ENCODE results near the gene GDPD3.

GDPD3 gene

GRCh38 chr16:30110661-30111060 is 2.7 kb downstream of the GDPD3 start:
- DNase-seq, result no peak
- Histone ChIP-seq H3K79me2 (ENCODE audit: insufficient read depth, low read length) (no peaks in the 10 kb centered on the region), H3K27me3 (ENCODE audit: insufficient read depth, low read length, poor library complexity) (no peaks in the 10 kb centered on the region), H2AFZ (ENCODE audit: low read depth, low read length) (no peak overlapping the region), H3K27ac (ENCODE audit: low read length) (no peak overlapping the region), H4K20me1 (ENCODE audit: insufficient read depth, low read length) (no peaks in the 10 kb centered on the region), H3K9me3 (ENCODE audit: insufficient read depth, low read length, severe bottlenecking) (no peaks in the 10 kb centered on the region), H3K4me1 (ENCODE audit: insufficient read depth, low read length) (no peaks in the 10 kb centered on the region), H3K4me3 (ENCODE audit: low read depth in 1 of 2, low read length in 2 of 2) (no peak overlapping the region), H3K4me2 (ENCODE audit: insufficient read depth, low read length) (no peak overlapping the region), H3K9ac (ENCODE audit: low read depth, low read length) (no peak overlapping the region), H3K36me3 (ENCODE audit: insufficient read depth, low read length) (peaks cover 43% of the 10 kb centered on the region)
- ATAC-seq (ENCODE audit: insufficient read depth, low read depth), result no peak
- TF ChIP-seq CTCF (IDR thresholded peaks at IDR 0.05; ENCODE audit: borderline replicate concordance, extremely low read depth, low read length, poor library complexity, severe bottlenecking) (no peak), EZH2 (IDR thresholded peaks at IDR 0.05; ENCODE audit: borderline replicate concordance, low read depth, low read length, severe bottlenecking) (no peak)

GRCh38 chr16:30108059-30108850 is 5.1 kb downstream of the GDPD3 start:
- Histone ChIP-seq H3K36me3 (ENCODE audit: insufficient read depth, low read length) (peaks cover 42% of the 10 kb centered on the region), H3K9me3 (ENCODE audit: insufficient read depth, low read length, severe bottlenecking) (no peaks in the 10 kb centered on the region), H3K79me2 (ENCODE audit: insufficient read depth, low read length) (no peaks in the 10 kb centered on the region), H3K4me1 (ENCODE audit: insufficient read depth, low read length) (no peaks in the 10 kb centered on the region), H3K9ac (ENCODE audit: low read depth, low read length) (no peak overlapping the region), H3K27me3 (ENCODE audit: insufficient read depth, low read length, poor library complexity) (no peaks in the 10 kb centered on the region), H2AFZ (ENCODE audit: low read depth, low read length) (no peak overlapping the region), H4K20me1 (ENCODE audit: insufficient read depth, low read length) (no peaks in the 10 kb centered on the region), H3K27ac (ENCODE audit: low read length) (no peak overlapping the region), H3K4me3 (ENCODE audit: low read depth in 1 of 2, low read length in 2 of 2) (no peak overlapping the region), H3K4me2 (ENCODE audit: insufficient read depth, low read length) (no peak overlapping the region)
- TF ChIP-seq CTCF (IDR thresholded peaks at IDR 0.05; ENCODE audit: borderline replicate concordance, extremely low read depth, low read length, poor library complexity, severe bottlenecking), result no peak
- no peak for TF ChIP-seq EZH2 (IDR thresholded peaks at IDR 0.05; ENCODE audit: borderline replicate concordance, low read depth, low read length, severe bottlenecking)
- DNase-seq (no peak), ATAC-seq (ENCODE audit: insufficient read depth, low read depth) (no peak)

- TF ChIP-seq CTCF (IDR thresholded peaks at IDR 0.05; ENCODE audit: borderline replicate concordance, extremely low read depth, low read length, poor library complexity, severe bottlenecking) (no peak), EZH2 (IDR thresholded peaks at IDR 0.05; ENCODE audit: borderline replicate concordance, low read depth, low read length, severe bottlenecking) (no peak)
- H4K20me1 ChIP-seq (ENCODE audit: insufficient read depth, low read length), result no peaks in the 10 kb centered on the region
- no peaks in the 10 kb centered on the region for H3K27me3 ChIP-seq (ENCODE audit: insufficient read depth, low read length, poor library complexity)
- H3K79me2 ChIP-seq (ENCODE audit: insufficient read depth, low read length), result no peaks in the 10 kb centered on the region
- no peak overlapping the region for H3K4me3 ChIP-seq (ENCODE audit: low read depth in 1 of 2, low read length in 2 of 2)
- H3K9ac ChIP-seq (ENCODE audit: low read depth, low read length), result no peak overlapping the region
- H3K4me2 ChIP-seq (ENCODE audit: insufficient read depth, low read length), result no peak overlapping the region
- H3K27ac ChIP-seq (ENCODE audit: low read length), result no peak overlapping the region
- no peak for DNase-seq
- no peak overlapping the region for H2AFZ ChIP-seq (ENCODE audit: low read depth, low read length)
- H3K9me3 ChIP-seq (ENCODE audit: insufficient read depth, low read length, severe bottlenecking), result peaks cover 2% of the 10 kb centered on the region
- no peak for ATAC-seq (ENCODE audit: insufficient read depth, low read depth)
- H3K36me3 ChIP-seq (ENCODE audit: insufficient read depth, low read length), result peaks cover 26% of the 10 kb centered on the region
- no peaks in the 10 kb centered on the region for H3K4me1 ChIP-seq (ENCODE audit: insufficient read depth, low read length)
Measured at GRCh38 chr16:30104492-30104891, 8.8 kb downstream of the GDPD3 start.

Measured in DND-41 (cell line).